DMS153 treated with DMSO at 0.1 percent for 48 hours (cell line): ENCODE data around the gene TXLNG.
"Not testable (repeated sequence)": the region's sequence is repeated elsewhere in the genome, so short reads cannot be mapped to it uniquely, and the experiment has no call there.

Source experiments
- DNase-seq: peaks from one replicate; lab custom pipeline; 2025; ENCODE audit not compliant: unreplicated experiment; lab: John Stamatoyannopoulos, UW

TXLNG gene

GRCh38 chrX:16838202-16839066, 52.2 kb downstream of the TXLNG start:
- no peak for DNase-seq

- DNase-seq = no peak
Measured at GRCh38 chrX:16839219-16839851, 53.1 kb downstream of the TXLNG start.

GRCh38 chrX:16839852-16840460, 53.7 kb downstream of the TXLNG start:
- DNase-seq = no peak

GRCh38 chrX:16842684-16843083, 56.4 kb downstream of the TXLNG start:
- no peak for DNase-seq

- no peak for DNase-seq
Measured at GRCh38 chrX:16843208-16843909, 57.1 kb downstream of the TXLNG start.

GRCh38 chrX:16845686-16846085, 59.4 kb downstream of the TXLNG start:
- no peak for DNase-seq

GRCh38 chrX:16848541-16848940, 62.3 kb downstream of the TXLNG start:
- DNase-seq = no peak

- DNase-seq = no peak
Measured at GRCh38 chrX:16851421-16851820, 65.2 kb downstream of the TXLNG start.

GRCh38 chrX:16851827-16852226, 65.6 kb downstream of the TXLNG start:
- DNase-seq = no peak

- no peak for DNase-seq
Measured at GRCh38 chrX:16852617-16853179, 66.4 kb downstream of the TXLNG start.

- no peak for DNase-seq
Measured at GRCh38 chrX:16853537-16853936, 67.3 kb downstream of the TXLNG start.

- DNase-seq = no peak
Measured at GRCh38 chrX:16855363-16856075, 69.3 kb downstream of the TXLNG start.

- not testable (repeated sequence) for DNase-seq
Measured at GRCh38 chrX:16856076-16856404, 69.8 kb downstream of the TXLNG start.

- no peak for DNase-seq
Measured at GRCh38 chrX:16856744-16857143, 70.5 kb downstream of the TXLNG start.

- no peak for DNase-seq
Measured at GRCh38 chrX:16862829-16863228, 76.6 kb downstream of the TXLNG start.

- no peak for DNase-seq
Measured at GRCh38 chrX:16867947-16868346, 81.7 kb downstream of the TXLNG start.

GRCh38 chrX:16868920-16869319, 82.7 kb downstream of the TXLNG start:
- no peak for DNase-seq

GRCh38 chrX:16869393-16870094, 83.3 kb downstream of the TXLNG start:
- DNase-seq = no peak

- DNase-seq = peak; percentile 55
Measured at GRCh38 chrX:16870095-16870861, 84.0 kb downstream of the TXLNG start, which contains the start of gene RBBP7. RBBP7 (minus strand) TSS chrX:16870362; CDS start chrX:16870053, 309 bp downstream.
